K562 (cell line): ENCODE measurements around the gene CDRT4. TPM values are rescaled to one million over a fixed set of nuclear protein-coding genes. Genes with fewer than 3 reads are reported as not detected.

Experiments
- BRD9 ChIP-seq: fragments of 450-650 bp; IDR thresholded peaks from 2 replicates; pipeline ENCODE4 v1.6.1; 2018; ENCODE audit warnings: low read depth; ENCODE audit not compliant: partially characterized antibody
- CBFA2T2 ChIP-seq: fragments of 450-650 bp; conservative IDR thresholded peaks from 2 replicates; pipeline ENCODE4 v1.6.1; 2017; ENCODE audit warnings: mild to moderate bottlenecking
- DLX4 ChIP-seq: fragments of 250-450 bp; sonication (Bioruptor Pico); IDR thresholded peaks from 2 replicates; pipeline ENCODE4 v1.6.1; 2021; ENCODE audit warnings: mild to moderate bottlenecking
- E2F3 ChIP-seq: fragments of 250-450 bp; sonication (Bioruptor Pico); IDR thresholded peaks from 2 replicates; pipeline ENCODE4 v1.4.0; 2020; ENCODE audit warnings: mild to moderate bottlenecking
- ETV5 ChIP-seq: sonication (generic); formaldehyde crosslinking; IDR thresholded peaks from 2 replicates; pipeline ENCODE4 v1.4.0; 2020; ENCODE audit warnings: low read depth, mild to moderate bottlenecking, missing genetic modification reagents
- KDM1A ChIP-seq, 2 experiments: fragments of 450-650 bp; IDR thresholded peaks; 2 replicates each; pipeline ENCODE4 v1.6.1; 2016; ENCODE audit warnings: mild to moderate bottlenecking in 2 of 2
- MCM3 ChIP-seq: fragments of 450-650 bp; IDR thresholded peaks from 2 replicates; pipeline ENCODE4 v1.6.1; 2016
- MYNN ChIP-seq, 2 experiments: sonication (generic); formaldehyde crosslinking in 1 of 2; IDR thresholded peaks; 2 replicates each; pipeline versions ENCODE4 v1.5.0 to v1.6.1; 2016 to 2020; ENCODE audit warnings: antibody characterized with exemption in 1 of 2, missing genetic modification reagents in 1 of 2
- RBBP5 ChIP-seq: fragments of 200-600 bp; sonication (generic); IDR thresholded peaks from 2 replicates; pipeline ENCODE4 v1.6.1; 2012; ENCODE audit warnings: borderline replicate concordance, mild to moderate bottlenecking, low read length, control low read depth, inconsistent platforms; ENCODE audit not compliant: insufficient read depth, poor library complexity, severe bottlenecking
- RCOR1 ChIP-seq, 2 experiments: IDR thresholded peaks; 2 replicates each; pipeline ENCODE4 v1.6.1; 2012; ENCODE audit warnings: low read depth in 2 of 2, low read length in 2 of 2, borderline replicate concordance in 1 of 2, improper control_type of control experiment in 1 of 2
- REST ChIP-seq, 2 experiments: fragments of 450-650 bp; formaldehyde crosslinking in 1 of 2; IDR thresholded peaks; 2 replicates each; pipeline versions ENCODE4 v1.4.0 to v1.6.1; 2014 to 2020; ENCODE audit warnings: mild to moderate bottlenecking in 2 of 2, borderline replicate concordance in 1 of 2, low read depth in 1 of 2
- RUNX1 ChIP-seq: sonication (generic); IDR thresholded peaks from 2 replicates; pipeline ENCODE4 v1.6.1; 2016; ENCODE audit warnings: antibody characterized with exemption, low read depth
- SMARCC2 ChIP-seq: fragments of 450-650 bp; IDR thresholded peaks from 2 replicates; pipeline ENCODE4 v1.6.1; 2017; ENCODE audit warnings: antibody characterized with exemption, moderate library complexity, mild to moderate bottlenecking, low read depth
- SRSF1 ChIP-seq: fragments of 200-400 bp; formaldehyde crosslinking; IDR thresholded peaks from 2 replicates; pipeline ENCODE4 v1.6.1; 2017; ENCODE audit warnings: mild to moderate bottlenecking, low read depth, low read length, moderate library complexity
- TSHZ1 ChIP-seq: fragments of 250-450 bp; sonication (Bioruptor Pico); IDR thresholded peaks from 2 replicates; pipeline ENCODE4 v1.4.0; 2020; ENCODE audit warnings: mild to moderate bottlenecking, moderate library complexity
- ZNF384 ChIP-seq: IDR thresholded peaks from 2 replicates; pipeline ENCODE4 v1.6.1; 2012; ENCODE audit warnings: low read depth, low read length, improper control_type of control experiment
- polyA plus RNA-seq, 8 experiments: library from polyadenylated mRNA; depleted of rRNA in 4 of 8; stranded (reverse) in 5 of 8; unstranded in 3 of 8; fragments of >200 nt; fragmentation: Nextera tagmentation in 2 of 8; fragmentation: Illumina TruSeq in 1 of 8; extraction: Ambion mirVana in 2 of 8; extraction: Trizol in 1 of 8; gene quantifications; 2 replicates each; pipeline versions ENCODE4 v1.2.1 to v1.2.3, GENCODE V29; 2011 to 2014; ENCODE audit warnings: inconsistent platforms in 1 of 8, missing spikeins in 1 of 8
- total RNA-seq, 7 experiments: library from RNA; depleted of rRNA in 6 of 7; stranded (reverse); fragments of >200 nt in 6 of 7; fragmentation: Illumina TruSeq in 2 of 7; extraction: Trizol in 2 of 7; gene quantifications; 2 replicates each; pipeline versions ENCODE4 v1.2.1 to v1.2.3, GENCODE V29; 2011 to 2021; ENCODE audit warnings: low replicate concordance in 1 of 7

CDRT4 gene
- total and polyA plus RNA-seq, 9 of the 15 experiments (the other 6 are each of a cell fraction or from before 2014, with no cell fraction given): 1.7 to 6.4 (median 3.5) TPM

- TF ChIP-seq RBBP5 (peak; percentile 51), RCOR1 (IDR thresholded peaks at IDR 0.05; ENCODE audit: borderline replicate concordance in 1 of 2, low read depth in 2 of 2, low read length in 2 of 2) (peak in 1 of 2 experiments; percentile 94; a peak in 2 of 4 replicates), MCM3 (no peak), E2F3 (CRISPR knock-in tag) (no peak), SMARCC2 (peak; percentile 87), CBFA2T2 (peak; percentile 83), SRSF1 (no peak), BRD9 (no peak), TSHZ1 (CRISPR knock-in tag) (no peak), RUNX1 (no peak), REST (IDR thresholded peaks at IDR 0.05; ENCODE audit: borderline replicate concordance) (peak; percentile 49; the same call in 1 of the 2 replicates), REST (CRISPR knock-in tag; IDR thresholded peaks at IDR 0.05; ENCODE audit: low read depth) (no peak), MYNN (IDR thresholded peaks at IDR 0.05) (peak; percentile 38; the same call in 1 of the 2 replicates), MYNN (CRISPR knock-in tag; IDR thresholded peaks at IDR 0.05) (no peak), ZNF384 (no peak), ETV5 (peak; percentile 76; the same call in 1 of the 2 replicates), DLX4 (CRISPR knock-in tag) (no peak), KDM1A (IDR thresholded peaks at IDR 0.05) (peak; percentile 69 to 82; a peak in 3 of 4 replicates)
Measured at GRCh38 chr17:15490634-15491261, 23.3 kb upstream of the CDRT4 start (continued).
